Measurements from ENCODE around the gene HSD11B1. TPM values are rescaled to one million over a fixed set of nuclear protein-coding genes. Genes with fewer than 3 reads are reported as not detected.

HSD11B1 gene
- total and polyA plus RNA-seq, 5 donors from 2014 or later: 0.38 to 0.74 (median 0.63) TPM

- H3K27me3 Mint-ChIP-seq: no peaks in the 10 kb centered on the region
- H3K36me3 Mint-ChIP-seq: peaks cover 56% of the 10 kb centered on the region
- Histone ChIP-seq H3K36me3 (ENCODE audit: control insufficient read depth, insufficient read depth, low read length) (peaks cover 48% of the 10 kb centered on the region), H3K27me3 (ENCODE audit: control insufficient read depth, insufficient read depth, low read length) (no peaks in the 10 kb centered on the region), H3K9me3 (ENCODE audit: control insufficient read depth in 2 of 2, low read length in 2 of 2) (no peaks in the 10 kb centered on the region), H3K4me3 (ENCODE audit: low read depth, low read length) (peak overlapping the region; percentile 97), H3K4me1 (ENCODE audit: control insufficient read depth, insufficient read depth, low read length, poor library complexity, severe bottlenecking) (peaks cover 92% of the 10 kb centered on the region), H3K27ac (ENCODE audit: insufficient read depth, low read length, poor library complexity, severe bottlenecking) (peak overlapping the region; percentile 80)
- H3K27ac Mint-ChIP-seq: peak overlapping the region in 2 of 3 donors; percentile 93 to 99
- ATAC-seq (ENCODE audit: low read depth in 2 of 2) (no peak), DNase-seq (no peak)
- peaks cover 32 to 78% (median 61%) of the 10 kb centered on the region in 4 donors for H3K4me1 Mint-ChIP-seq
- H3K9me3 Mint-ChIP-seq: no peaks in the 10 kb centered on the region
- H3K4me3 Mint-ChIP-seq: peak overlapping the region; percentile 95 to 99 (median 98)
These were observed 53.8 kb downstream of the HSD11B1 start for GRCh38 chr1:209758400-209758799.

GRCh38 chr1:209759829-209760359 is 55.2 kb downstream of the HSD11B1 start:
- no peak for ATAC-seq (ENCODE audit: low read depth in 2 of 2)
- DNase-seq: no peak
- H3K4me1 ChIP-seq (ENCODE audit: control insufficient read depth, insufficient read depth, low read length, poor library complexity, severe bottlenecking): peaks cover 95% of the 10 kb centered on the region
- no peaks in the 10 kb centered on the region for H3K9me3 ChIP-seq (ENCODE audit: control insufficient read depth in 2 of 2, low read length in 2 of 2)
- Mint-ChIP-seq H3K9me3 (no peaks in the 10 kb centered on the region), H3K4me1 (peaks cover 37 to 78% (median 65%) of the 10 kb centered on the region in 4 donors), H3K27ac (peak overlapping the region in 2 of 3 donors; percentile 75 to 99), H3K36me3 (peaks cover 65% of the 10 kb centered on the region), H3K4me3 (peak overlapping the region; percentile 95 to 99 (median 98)), H3K27me3 (no peaks in the 10 kb centered on the region)
- no peaks in the 10 kb centered on the region for H3K27me3 ChIP-seq (ENCODE audit: control insufficient read depth, insufficient read depth, low read length)
- H3K4me3 ChIP-seq (ENCODE audit: low read depth, low read length): peak overlapping the region; percentile 97
- peaks cover 63% of the 10 kb centered on the region for H3K36me3 ChIP-seq (ENCODE audit: control insufficient read depth, insufficient read depth, low read length)
- H3K27ac ChIP-seq (ENCODE audit: insufficient read depth, low read length, poor library complexity, severe bottlenecking): peak overlapping the region; percentile 80

DNA sequence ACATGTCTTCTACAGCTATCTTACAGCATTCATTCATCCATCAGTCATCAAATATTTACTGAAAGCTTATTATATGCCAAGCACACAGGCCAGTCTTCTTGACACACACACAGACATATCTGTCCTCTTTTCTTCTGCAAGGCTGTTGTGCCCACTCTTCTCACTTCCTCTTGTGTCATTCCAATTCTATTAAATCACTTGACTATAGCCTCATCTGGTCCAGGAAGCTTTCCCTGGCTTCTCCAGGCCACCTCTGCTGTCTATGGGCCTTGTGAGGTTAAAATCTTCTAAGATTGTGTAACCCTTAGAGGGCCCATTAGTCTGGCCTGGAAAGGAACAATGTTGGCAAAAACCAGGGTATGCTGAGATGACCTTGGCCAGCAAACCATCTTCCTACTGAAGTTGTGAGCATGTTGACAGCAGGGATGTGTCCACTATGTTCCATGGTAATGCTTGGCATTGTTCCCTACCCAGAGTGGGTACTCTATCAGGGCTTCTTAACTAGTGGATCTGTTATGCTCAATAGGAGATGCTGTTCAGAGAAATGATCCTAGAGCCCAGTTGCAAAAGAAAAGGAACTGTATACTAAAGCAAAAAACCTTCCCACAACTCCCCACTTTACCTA is 56.5 kb downstream of the HSD11B1 start:
- H3K36me3 Mint-ChIP-seq: peaks cover 68% of the 10 kb centered on the region
- H3K9me3 Mint-ChIP-seq: no peaks in the 10 kb centered on the region
- Histone ChIP-seq H3K4me3 (ENCODE audit: low read depth, low read length) (peak overlapping the region; percentile 67), H3K36me3 (ENCODE audit: control insufficient read depth, insufficient read depth, low read length) (peaks cover 74% of the 10 kb centered on the region), H3K4me1 (ENCODE audit: control insufficient read depth, insufficient read depth, low read length, poor library complexity, severe bottlenecking) (peaks cover 97% of the 10 kb centered on the region), H3K27me3 (ENCODE audit: control insufficient read depth, insufficient read depth, low read length) (no peaks in the 10 kb centered on the region), H3K27ac (ENCODE audit: insufficient read depth, low read length, poor library complexity, severe bottlenecking) (peak overlapping the region; percentile 80), H3K9me3 (ENCODE audit: control insufficient read depth in 2 of 2, low read length in 2 of 2) (no peaks in the 10 kb centered on the region)
- peak overlapping the region in 2 of 3 donors; percentile 96 for H3K27ac Mint-ChIP-seq
- ATAC-seq (ENCODE audit: low read depth in 2 of 2) (no peak), DNase-seq (no peak)
- H3K27me3 Mint-ChIP-seq: no peaks in the 10 kb centered on the region
- H3K4me1 Mint-ChIP-seq: peaks cover 29 to 77% (median 62%) of the 10 kb centered on the region in 4 donors
- peak overlapping the region; percentile 57 to 95 (median 86) for H3K4me3 Mint-ChIP-seq

DNA sequence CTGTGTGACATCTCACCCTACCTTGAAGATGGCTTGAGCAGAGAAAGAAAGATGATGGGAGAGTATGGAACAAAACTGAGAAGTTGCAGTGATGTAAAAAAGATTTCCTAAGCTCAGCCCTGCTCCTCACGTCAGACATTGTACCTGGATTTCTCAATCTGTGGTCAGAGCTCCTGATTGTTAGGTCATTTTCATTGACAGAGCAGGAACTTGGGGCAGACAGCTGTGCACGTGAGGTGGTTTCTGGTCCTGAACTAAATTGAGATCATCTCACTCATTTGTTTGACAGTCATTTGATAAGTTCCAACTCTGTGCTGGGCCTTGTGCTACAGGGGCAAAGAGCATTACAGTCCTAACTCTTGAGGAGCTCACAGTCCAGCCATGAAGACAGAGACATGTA is 61.4 kb downstream of the HSD11B1 start:
- no peaks in the 10 kb centered on the region for H3K27me3 ChIP-seq (ENCODE audit: control insufficient read depth, insufficient read depth, low read length)
- Mint-ChIP-seq H3K27ac (peak overlapping the region in 2 of 3 donors; percentile 95 to 98), H3K4me3 (peak overlapping the region in 1 of 4 donors; percentile 97), H3K9me3 (no peaks in the 10 kb centered on the region), H3K36me3 (peaks cover 66% of the 10 kb centered on the region), H3K27me3 (no peaks in the 10 kb centered on the region), H3K4me1 (peaks cover 26 to 74% (median 51%) of the 10 kb centered on the region in 4 donors)
- H3K4me1 ChIP-seq (ENCODE audit: control insufficient read depth, insufficient read depth, low read length, poor library complexity, severe bottlenecking): peaks cover 95% of the 10 kb centered on the region
- peaks cover 63% of the 10 kb centered on the region for H3K36me3 ChIP-seq (ENCODE audit: control insufficient read depth, insufficient read depth, low read length)
- H3K9me3 ChIP-seq (ENCODE audit: control insufficient read depth in 2 of 2, low read length in 2 of 2): no peaks in the 10 kb centered on the region
- peak overlapping the region; percentile 80 for H3K27ac ChIP-seq (ENCODE audit: insufficient read depth, low read length, poor library complexity, severe bottlenecking)
- H3K4me3 ChIP-seq (ENCODE audit: low read depth, low read length): peak overlapping the region; percentile 91
- DNase-seq: no peak
- ATAC-seq (ENCODE audit: low read depth in 2 of 2): no peak

GRCh38 chr1:209767096-209767495 is 62.5 kb downstream of the HSD11B1 start:
- ATAC-seq (ENCODE audit: low read depth in 2 of 2): no peak
- H3K36me3 ChIP-seq (ENCODE audit: control insufficient read depth, insufficient read depth, low read length): peaks cover 54% of the 10 kb centered on the region

DNA sequence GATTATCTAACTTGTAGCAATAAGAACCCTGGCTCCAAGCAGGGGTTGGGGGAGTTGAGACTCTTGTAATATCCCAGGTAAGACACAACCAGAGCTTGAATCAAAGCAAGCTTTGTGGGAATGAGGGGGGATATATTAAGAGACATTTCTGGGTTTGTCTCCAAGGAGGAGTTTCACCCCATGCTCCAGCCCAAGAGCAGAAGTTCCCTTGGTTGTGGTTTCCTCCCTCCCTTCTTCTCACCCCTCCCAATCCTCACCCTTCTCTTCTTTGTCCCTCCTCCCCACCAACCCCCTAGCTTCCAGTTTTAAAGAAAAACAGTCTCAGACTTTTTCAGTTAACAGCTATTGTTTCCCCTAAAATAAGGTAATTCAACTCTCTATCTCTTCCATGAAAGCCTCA is 63.1 kb downstream of the HSD11B1 start:
- Histone ChIP-seq H3K36me3 (ENCODE audit: control insufficient read depth, insufficient read depth, low read length) (peaks cover 54% of the 10 kb centered on the region), H3K9me3 (ENCODE audit: control insufficient read depth in 2 of 2, low read length in 2 of 2) (no peaks in the 10 kb centered on the region), H3K27me3 (ENCODE audit: control insufficient read depth, insufficient read depth, low read length) (no peaks in the 10 kb centered on the region), H3K27ac (ENCODE audit: insufficient read depth, low read length, poor library complexity, severe bottlenecking) (peak overlapping the region; percentile 80), H3K4me3 (ENCODE audit: low read depth, low read length) (peak overlapping the region; percentile 91), H3K4me1 (ENCODE audit: control insufficient read depth, insufficient read depth, low read length, poor library complexity, severe bottlenecking) (peaks cover 95% of the 10 kb centered on the region)
- DNase-seq (peak in 1 of 3 donors; percentile 22), ATAC-seq (ENCODE audit: low read depth in 2 of 2) (no peak)
- Mint-ChIP-seq H3K27ac (peak overlapping the region in 1 of 3 donors; percentile 95), H3K36me3 (peaks cover 50% of the 10 kb centered on the region), H3K9me3 (no peaks in the 10 kb centered on the region), H3K4me3 (no peak overlapping the region), H3K4me1 (peaks cover 10 to 57% (median 37%) of the 10 kb centered on the region in 4 donors), H3K27me3 (no peaks in the 10 kb centered on the region)

More at GRCh38 chr1:209767096-209767495, 62.5 kb downstream of the HSD11B1 start:
- Histone ChIP-seq H3K4me3 (ENCODE audit: low read depth, low read length) (peak overlapping the region; percentile 91), H3K4me1 (ENCODE audit: control insufficient read depth, insufficient read depth, low read length, poor library complexity, severe bottlenecking) (peaks cover 95% of the 10 kb centered on the region), H3K27me3 (ENCODE audit: control insufficient read depth, insufficient read depth, low read length) (no peaks in the 10 kb centered on the region), H3K27ac (ENCODE audit: insufficient read depth, low read length, poor library complexity, severe bottlenecking) (peak overlapping the region; percentile 80), H3K9me3 (ENCODE audit: control insufficient read depth in 2 of 2, low read length in 2 of 2) (no peaks in the 10 kb centered on the region)
- DNase-seq: peak in 1 of 3 donors; percentile 28
- Mint-ChIP-seq H3K4me3 (no peak overlapping the region), H3K36me3 (peaks cover 56% of the 10 kb centered on the region), H3K9me3 (no peaks in the 10 kb centered on the region), H3K27ac (peak overlapping the region in 2 of 3 donors; percentile 95 to 98), H3K27me3 (no peaks in the 10 kb centered on the region), H3K4me1 (peaks cover 17 to 63% (median 42%) of the 10 kb centered on the region in 4 donors)

DNA sequence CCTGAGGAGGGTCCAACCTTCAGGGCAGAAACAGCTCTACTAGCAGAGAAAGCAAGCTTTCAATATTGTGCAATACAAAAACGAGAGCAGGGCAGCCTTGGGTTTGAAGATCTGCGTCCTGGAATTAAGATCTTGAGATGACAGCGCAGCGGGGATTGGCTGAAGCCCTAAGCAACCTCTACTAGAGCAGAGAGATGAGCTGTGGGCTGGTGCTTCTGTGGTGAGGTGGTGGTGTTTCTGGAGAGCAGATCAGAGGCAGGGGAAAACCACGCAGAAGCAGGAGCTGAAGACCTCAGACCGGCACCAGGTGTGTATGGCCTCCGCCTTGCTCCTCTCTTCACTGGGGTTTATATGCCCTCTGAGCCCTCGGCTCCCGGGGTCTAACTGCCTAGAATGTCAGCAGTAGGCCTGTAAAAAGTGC is 63.7 kb downstream of the HSD11B1 start:
- H3K27me3 ChIP-seq (ENCODE audit: control insufficient read depth, insufficient read depth, low read length): no peaks in the 10 kb centered on the region
- Mint-ChIP-seq H3K9me3 (no peaks in the 10 kb centered on the region), H3K36me3 (peaks cover 43% of the 10 kb centered on the region), H3K27me3 (no peaks in the 10 kb centered on the region), H3K4me3 (no peak overlapping the region), H3K27ac (no peak overlapping the region), H3K4me1 (peaks cover 11 to 50% (median 32%) of the 10 kb centered on the region in 4 donors)
- peaks cover 95% of the 10 kb centered on the region for H3K4me1 ChIP-seq (ENCODE audit: control insufficient read depth, insufficient read depth, low read length, poor library complexity, severe bottlenecking)
- peaks cover 53% of the 10 kb centered on the region for H3K36me3 ChIP-seq (ENCODE audit: control insufficient read depth, insufficient read depth, low read length)
- H3K9me3 ChIP-seq (ENCODE audit: control insufficient read depth in 2 of 2, low read length in 2 of 2): no peaks in the 10 kb centered on the region
- H3K27ac ChIP-seq (ENCODE audit: insufficient read depth, low read length, poor library complexity, severe bottlenecking): peak overlapping the region; percentile 80
- H3K4me3 ChIP-seq (ENCODE audit: low read depth, low read length): peak overlapping the region; percentile 91
- ATAC-seq (ENCODE audit: low read depth in 2 of 2): peak; percentile 79 to 81
- DNase-seq: peak; percentile 67 to 96 (median 80)

All from CD4-positive, CD25-positive, alpha-beta regulatory T cell (primary cell).